Adipose tissue (tissue), 3 donors: ENCODE measurements around the gene DLG5. TPM values are rescaled to one million over a fixed set of nuclear protein-coding genes. Genes with fewer than 3 reads are reported as not detected.

Source experiments
- H3K27ac ChIP-seq: one replicate; pipeline ENCODE4 v1.5.1; 2013; ENCODE audit warnings: low read depth, low read length
- WGBS, 3 donors: extraction: QIAGEN DNeasy Blood & Tissue Kit; methylation state at CpG; one replicate each; pipeline ENCODE4 v1.1.7; 2013; 5-methylcytosine and 5-hydroxymethylcytosine counted together
- polyA plus RNA-seq, 3 donors: library from polyadenylated mRNA; stranded (reverse); fragments of 200-250 nt; gene quantifications; one replicate each; pipeline ENCODE4 v1.2.3, GENCODE V29; 2013
- donor health status: healthy with polysubstance abuse.
- donor health status: Bipolar disorder and iron deficiency.
- donor health status: healthy.

Gene DLG5
- polyA plus RNA-seq, 3 donors = 10.2 to 17.2 (median 14.1) TPM

DNA sequence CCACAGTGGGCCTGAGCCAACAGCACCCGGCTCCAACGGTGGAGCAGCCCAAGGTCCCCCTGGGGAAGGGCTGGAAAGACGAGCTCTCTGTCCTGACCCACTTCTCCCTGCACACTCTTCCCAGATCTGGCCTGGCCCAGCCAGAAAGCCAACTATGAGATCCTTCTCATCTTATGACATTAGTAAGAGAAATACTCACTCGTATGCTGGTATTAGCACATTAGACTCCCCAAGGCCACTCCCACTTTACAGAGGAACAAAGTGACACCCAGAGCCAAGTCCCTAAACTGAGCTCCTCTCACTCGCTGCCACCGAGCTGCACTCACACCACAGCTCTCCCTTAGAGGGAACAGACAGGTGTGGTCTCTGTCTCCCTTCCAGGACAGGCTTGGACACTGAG, 24.8 kb downstream of the DLG5 start:
- WGBS, 3 donors = 56 to 75% (median 66%) methylated on average over 6 of the region's 6 CpGs
- no peak overlapping the region for H3K27ac ChIP-seq

- WGBS, 3 donors = 69 to 85% (median 82%) methylated on average over 4 of the region's 4 CpGs
- no peak overlapping the region for H3K27ac ChIP-seq
Observed at GRCh38 chr10:77899690-77900089, 26.9 kb downstream of the DLG5 start.

- WGBS, 3 donors = 37 to 60% (median 49%) methylated on average over 4 of the region's 4 CpGs
- H3K27ac ChIP-seq = no peak overlapping the region
Observed at GRCh38 chr10:77899080-77899477, 27.5 kb downstream of the DLG5 start.

GRCh38 chr10:77898323-77899079, 28.1 kb downstream of the DLG5 start:
- H3K27ac ChIP-seq = no peak overlapping the region
- WGBS, 3 donors = 46 to 55% (median 50%) methylated on average over 19 of the region's 19 CpGs

- WGBS, 3 donors = 75 to 88% (median 87%) methylated on average over 3 of the region's 3 CpGs
- no peak overlapping the region for H3K27ac ChIP-seq
Observed at GRCh38 chr10:77896058-77896457, 30.5 kb downstream of the DLG5 start.

DNA sequence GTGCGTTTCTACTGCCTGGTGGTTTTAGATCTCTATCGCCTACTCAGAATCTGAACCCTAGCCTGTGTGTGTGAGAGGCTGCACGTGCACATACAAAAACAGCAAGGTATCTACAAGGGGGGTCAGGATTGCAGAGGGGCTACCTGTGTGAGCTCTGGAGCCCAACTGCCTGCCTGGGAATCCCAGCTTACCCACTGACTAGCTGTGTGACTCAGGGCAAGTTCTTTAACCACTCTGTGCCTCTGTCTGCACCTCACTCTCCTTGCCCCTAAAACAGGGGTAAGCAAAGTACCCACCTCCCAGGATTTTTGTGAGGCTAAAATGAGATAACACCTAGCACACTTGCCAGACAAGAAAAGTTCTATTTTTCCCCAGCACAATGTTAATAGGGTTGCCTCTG, 32.5 kb downstream of the DLG5 start:
- H3K27ac ChIP-seq = no peak overlapping the region
- WGBS, 3 donors = 75 to 90% (median 81%) methylated on average over 3 of the region's 3 CpGs

DNA sequence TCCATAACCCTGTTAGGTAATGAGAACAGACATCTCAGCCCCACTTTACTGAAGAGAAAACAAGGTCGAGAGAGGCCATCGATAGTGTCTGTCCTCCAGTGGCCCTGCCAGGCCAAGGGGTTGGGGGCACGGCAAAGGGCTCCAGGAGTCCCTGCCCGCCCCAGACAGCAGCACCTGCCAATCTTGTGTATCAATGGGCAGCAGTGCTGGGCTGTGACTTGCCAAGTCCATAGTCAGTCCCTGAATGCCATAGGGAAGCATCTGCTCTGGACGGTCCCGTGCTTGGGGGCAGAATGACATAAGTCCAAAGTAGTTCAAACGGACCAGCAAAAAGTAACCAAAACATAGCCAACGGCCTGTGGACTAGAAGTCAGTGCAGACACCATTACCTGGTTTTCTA, 33.2 kb downstream of the DLG5 start:
- WGBS, 3 donors = 91 to 93% (median 92%) methylated on average over 8 of the region's 8 CpGs
- H3K27ac ChIP-seq = no peak overlapping the region

DNA sequence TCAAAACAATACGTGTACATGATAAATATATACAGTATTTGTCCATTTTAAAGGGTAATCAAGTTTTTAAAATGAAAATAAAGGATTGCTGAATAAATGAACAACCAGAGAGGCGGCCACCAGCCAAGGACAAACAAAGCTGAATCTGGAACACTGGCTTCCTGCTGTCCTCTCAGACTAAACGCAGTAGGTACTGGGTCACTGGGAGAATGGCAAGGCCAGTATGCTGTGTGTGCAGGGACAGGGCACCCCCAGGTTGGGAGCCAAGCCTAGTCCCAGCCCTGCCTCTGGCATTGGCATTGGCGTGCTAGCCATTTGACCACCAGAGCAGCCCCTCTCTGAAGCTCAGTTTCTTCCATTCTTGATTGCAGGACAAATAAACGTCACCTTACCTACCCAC, 33.8 kb downstream of the DLG5 start:
- 61 to 83% (median 69%) methylated on average over 5 of the region's 5 CpGs for WGBS, 3 donors

DNA sequence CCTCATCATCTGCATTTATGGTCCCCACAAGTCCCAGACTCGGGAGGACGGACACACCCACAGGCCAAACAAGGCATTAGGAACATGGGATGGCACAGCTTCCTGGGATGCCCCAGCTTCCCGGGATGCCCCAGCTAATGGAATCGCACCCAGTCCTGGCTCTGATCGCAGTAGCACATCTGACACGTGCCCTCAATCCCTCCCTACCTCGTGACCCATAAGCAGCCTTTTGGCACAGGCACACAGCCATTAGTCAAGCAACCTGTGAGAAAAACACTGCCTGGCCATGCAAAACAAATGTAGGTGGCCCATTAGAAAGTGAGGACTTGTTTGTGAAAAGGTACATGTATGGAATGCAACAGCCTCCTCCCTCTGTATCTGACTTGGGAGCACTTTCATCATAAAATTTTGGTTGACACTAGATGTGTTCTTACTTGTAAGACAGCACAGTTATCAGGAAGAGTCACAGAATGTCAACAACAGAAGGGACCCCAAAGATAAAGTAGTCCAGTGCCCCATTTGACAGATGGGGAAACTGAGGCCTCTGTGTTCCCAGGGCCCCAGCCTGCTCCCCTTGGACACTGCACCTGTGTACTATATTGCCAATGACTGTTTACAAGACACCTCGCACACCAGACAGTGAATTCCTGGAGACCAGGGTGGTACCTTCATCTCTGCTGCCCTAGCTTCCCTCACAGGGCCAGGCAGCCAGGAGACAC, 34.4 kb downstream of the DLG5 start:
- H3K27ac ChIP-seq = no peak overlapping the region
- WGBS, 3 donors = 54 to 84% (median 77%) methylated on average over 8 of the region's 8 CpGs

More for the DNA sequence above, 33.8 kb downstream of the DLG5 start:
- no peak overlapping the region for H3K27ac ChIP-seq

- H3K27ac ChIP-seq = no peak overlapping the region
- 78 to 89% (median 86%) methylated on average over 7 of the region's 7 CpGs for WGBS, 3 donors
Observed at GRCh38 chr10:77890097-77890496, 36.5 kb downstream of the DLG5 start.

- WGBS, 3 donors = 34 to 87% (median 71%) methylated on average over 8 of the region's 8 CpGs
Observed at GRCh38 chr10:77889277-77889903, 37.2 kb downstream of the DLG5 start.

DNA sequence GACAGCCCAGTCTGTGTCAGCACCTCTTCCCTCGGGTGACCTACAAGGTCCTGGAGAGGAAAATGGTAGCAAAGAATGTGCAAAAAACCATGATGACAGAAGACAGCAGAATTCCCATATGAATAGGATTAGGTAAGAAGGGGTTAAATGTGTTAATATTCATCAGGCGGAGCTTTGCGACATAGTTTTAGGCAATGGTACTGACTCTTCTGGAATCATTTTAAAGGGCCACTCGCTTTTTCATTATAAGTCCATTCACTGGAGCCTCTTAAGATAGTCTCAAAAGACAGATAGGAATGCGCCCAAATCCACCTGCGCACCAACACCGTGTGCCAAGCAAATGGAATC, 38.2 kb downstream of the DLG5 start:
- H3K27ac ChIP-seq = no peak overlapping the region
- 51 to 68% (median 66%) methylated on average over 7 of the region's 7 CpGs for WGBS, 3 donors

More at GRCh38 chr10:77889277-77889903, 37.2 kb downstream of the DLG5 start:
- no peak overlapping the region for H3K27ac ChIP-seq

DNA sequence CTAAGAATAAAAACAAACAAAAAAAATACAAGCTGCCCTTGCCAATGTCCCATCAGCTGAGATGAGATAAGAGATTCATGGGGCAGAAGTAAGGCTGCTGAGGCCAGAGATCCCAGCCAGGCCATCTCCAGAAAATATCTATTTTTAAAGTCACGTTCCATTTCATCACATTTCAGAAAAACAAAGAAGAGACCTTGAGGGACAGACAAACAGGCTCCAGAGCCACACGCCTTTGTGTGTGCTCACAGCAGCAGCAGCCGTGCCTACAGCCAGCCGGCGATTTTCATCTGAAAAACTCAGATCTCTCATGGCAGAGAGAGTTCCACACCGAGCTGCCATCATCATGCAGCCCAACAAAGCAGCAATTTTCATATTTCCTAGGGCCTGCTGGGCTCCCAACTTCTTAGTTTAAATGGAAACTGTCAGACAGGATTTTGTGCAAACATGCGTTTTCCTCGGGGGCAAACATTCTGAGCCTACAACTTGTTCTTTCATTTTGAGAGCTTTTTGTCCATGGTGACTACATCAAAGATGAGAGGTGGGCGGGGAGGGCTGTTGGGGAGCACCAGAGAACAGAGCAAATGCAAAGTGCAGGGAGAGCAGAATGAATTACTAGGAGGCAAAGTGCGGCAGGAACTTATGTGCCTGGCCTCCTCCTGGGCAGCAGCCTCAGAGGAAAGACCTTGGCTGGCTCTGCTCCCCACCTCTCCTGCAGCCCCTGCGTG, 38.8 kb downstream of the DLG5 start:
- WGBS, 3 donors = 35 to 63% (median 48%) methylated on average over 11 of the region's 11 CpGs
- H3K27ac ChIP-seq = no peak overlapping the region

GRCh38 chr10:77886795-77887355, 39.7 kb downstream of the DLG5 start:
- whole genome bisulfite sequencing, 3 donors = 72 to 89% (median 79%) methylated on average over 4 of the region's 4 CpGs
- no peak overlapping the region for H3K27ac ChIP-seq

GRCh38 chr10:77884181-77884580, 42.4 kb downstream of the DLG5 start:
- 93 to 98% (median 98%) methylated on average over 7 of the region's 7 CpGs for WGBS, 3 donors
- no peak overlapping the region for H3K27ac ChIP-seq

GRCh38 chr10:77881636-77882035, 44.9 kb downstream of the DLG5 start:
- H3K27ac ChIP-seq = no peak overlapping the region
- WGBS, 3 donors = 75 to 92% (median 88%) methylated on average over 4 of the region's 4 CpGs

GRCh38 chr10:77881222-77881621, 45.3 kb downstream of the DLG5 start:
- no peak overlapping the region for H3K27ac ChIP-seq
- 88 to 89% (median 89%) methylated on average over 3 of the region's 3 CpGs for WGBS, 3 donors

DNA sequence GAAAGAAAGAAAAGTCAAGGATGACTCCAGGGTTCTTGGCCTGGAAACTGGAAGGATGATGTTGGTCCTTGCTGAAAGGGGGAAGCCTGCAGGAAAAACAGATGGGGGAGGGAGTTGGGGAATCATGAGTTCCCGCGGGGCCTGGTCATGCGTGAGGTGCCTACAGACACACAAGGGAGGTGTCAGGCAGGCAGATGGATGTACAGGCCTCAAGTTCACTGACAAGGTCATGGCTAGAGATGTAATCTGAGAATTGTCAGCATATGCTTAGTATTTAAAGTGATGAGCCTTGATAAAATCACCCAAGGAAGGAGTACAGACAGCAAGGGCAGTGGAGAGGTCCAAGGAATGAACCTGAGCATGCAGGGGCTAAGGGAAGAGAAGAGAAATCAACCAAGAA, 46.8 kb downstream of the DLG5 start:
- 78 to 93% (median 84%) methylated on average over 3 of the region's 3 CpGs for WGBS, 3 donors
- H3K27ac ChIP-seq = no peak overlapping the region

- H3K27ac ChIP-seq = no peak overlapping the region
- WGBS, 3 donors = 94 to 95% (median 95%) methylated on average over 4 of the region's 4 CpGs
Observed at GRCh38 chr10:77879065-77879464, 47.5 kb downstream of the DLG5 start.
